ENCODE data around the gene GSK3A.

GRCh38 chr19:42248270-42249148 is 6.1 kb upstream of the GSK3A start:
- TF ChIP-seq CTCF (IDR thresholded peaks at IDR 0.05) (no peak), POLR2A (IDR thresholded peaks at IDR 0.05) (no peak)

Data from Peyer's patch (tissue), 4 donors.